ENCODE data around the gene SHMT1.
"Not testable (repeated sequence)": the region's sequence is repeated elsewhere in the genome, so short reads cannot be mapped to it uniquely, and the experiment has no call there.

The SHMT1 gene

DNA sequence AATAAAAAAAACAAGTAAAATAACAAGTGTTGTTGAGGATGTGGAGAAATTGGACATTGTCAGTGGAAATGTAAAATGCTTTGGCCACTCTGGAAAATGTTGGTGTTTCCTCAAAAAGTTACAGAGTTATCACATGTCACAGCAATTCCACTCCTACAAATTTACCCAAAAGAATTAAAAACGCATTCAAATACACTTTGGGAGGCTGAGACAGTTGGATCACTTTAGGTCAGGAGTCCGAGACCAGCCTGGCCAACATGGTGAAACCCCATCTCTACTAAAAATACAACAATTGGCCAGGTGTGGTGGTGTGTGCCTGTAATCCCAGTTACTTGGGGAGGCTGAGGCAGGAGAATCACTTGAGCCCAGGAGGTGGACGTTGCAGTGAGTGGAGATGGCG lies 54.1 kb downstream of the SHMT1 start:
- peaks cover 48% of the 10 kb centered on the region for H3K36me3 ChIP-seq (ENCODE audit: insufficient read depth, low read length)
- H3K4me2 ChIP-seq (ENCODE audit: low read length): no peak overlapping the region
- peaks cover 12% of the 10 kb centered on the region for H3K4me1 ChIP-seq (ENCODE audit: control insufficient read depth, insufficient read depth, low read length)
- H3K9ac ChIP-seq (ENCODE audit: low read depth, low read length): no peak overlapping the region
- no peaks in the 10 kb centered on the region for H3K27me3 ChIP-seq (ENCODE audit: control insufficient read depth, insufficient read depth, low read length)
- no peaks in the 10 kb centered on the region for H3K9me3 ChIP-seq (replicated peaks; ENCODE audit: low read length)
- no peak overlapping the region for H3K4me3 ChIP-seq (ENCODE audit: low read length)

GRCh38 chr17:18303206-18303605 lies 60.1 kb downstream of the SHMT1 start:
- peaks cover 61% of the 10 kb centered on the region for H3K36me3 ChIP-seq (ENCODE audit: insufficient read depth, low read length)
- H3K27me3 ChIP-seq (ENCODE audit: control insufficient read depth, insufficient read depth, low read length); H3K9ac ChIP-seq (ENCODE audit: low read depth, low read length); H3K4me1 ChIP-seq (ENCODE audit: control insufficient read depth, insufficient read depth, low read length); H3K4me3 ChIP-seq (ENCODE audit: low read length); H3K9me3 ChIP-seq (replicated peaks; ENCODE audit: low read length); H3K4me2 ChIP-seq (ENCODE audit: low read length): not testable (repeated sequence)

DNA sequence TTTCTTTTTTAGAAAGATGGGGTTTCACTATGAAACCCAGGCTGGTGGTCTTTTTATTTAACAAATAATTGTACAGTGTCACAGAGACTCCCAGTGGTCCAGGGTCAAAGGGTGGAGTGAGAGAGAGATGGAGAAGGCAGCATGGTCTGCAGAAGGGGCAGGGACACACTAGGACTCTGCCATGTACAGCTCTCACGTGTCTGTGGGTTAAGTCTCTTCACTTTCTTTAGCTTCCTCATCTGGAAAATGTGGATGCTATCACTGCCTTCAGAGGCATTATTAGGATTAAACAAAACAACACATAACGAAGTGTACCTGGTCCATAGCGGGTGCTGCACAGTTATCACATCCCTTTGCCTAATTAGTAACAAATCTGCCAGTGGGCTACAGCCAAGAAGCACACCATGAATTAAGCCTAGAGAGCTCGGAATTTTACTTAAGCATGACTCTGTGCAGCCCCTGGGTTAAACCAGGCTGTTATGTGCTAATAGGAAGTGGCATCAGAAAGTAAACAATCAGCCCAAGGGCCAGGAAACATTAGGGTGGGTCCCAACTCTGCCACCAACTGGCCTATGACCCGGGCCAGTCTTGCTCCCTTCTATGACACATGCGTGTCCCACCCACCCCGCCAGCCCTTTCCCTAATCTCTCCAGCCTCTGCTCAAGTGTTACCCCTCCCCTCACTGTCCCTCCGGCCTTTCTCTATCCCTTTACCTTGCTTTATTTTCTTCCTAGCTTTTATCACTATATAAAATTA lies 62.4 kb downstream of the SHMT1 start:
- Histone ChIP-seq H3K4me3 (ENCODE audit: low read length) (no peak overlapping the region), H3K9me3 (replicated peaks; ENCODE audit: low read length) (no peaks in the 10 kb centered on the region), H3K36me3 (ENCODE audit: insufficient read depth, low read length) (peaks cover 47% of the 10 kb centered on the region), H3K4me1 (ENCODE audit: control insufficient read depth, insufficient read depth, low read length) (no peaks in the 10 kb centered on the region), H3K9ac (ENCODE audit: low read depth, low read length) (no peak overlapping the region), H3K4me2 (ENCODE audit: low read length) (no peak overlapping the region), H3K27me3 (ENCODE audit: control insufficient read depth, insufficient read depth, low read length) (no peaks in the 10 kb centered on the region)

DNA sequence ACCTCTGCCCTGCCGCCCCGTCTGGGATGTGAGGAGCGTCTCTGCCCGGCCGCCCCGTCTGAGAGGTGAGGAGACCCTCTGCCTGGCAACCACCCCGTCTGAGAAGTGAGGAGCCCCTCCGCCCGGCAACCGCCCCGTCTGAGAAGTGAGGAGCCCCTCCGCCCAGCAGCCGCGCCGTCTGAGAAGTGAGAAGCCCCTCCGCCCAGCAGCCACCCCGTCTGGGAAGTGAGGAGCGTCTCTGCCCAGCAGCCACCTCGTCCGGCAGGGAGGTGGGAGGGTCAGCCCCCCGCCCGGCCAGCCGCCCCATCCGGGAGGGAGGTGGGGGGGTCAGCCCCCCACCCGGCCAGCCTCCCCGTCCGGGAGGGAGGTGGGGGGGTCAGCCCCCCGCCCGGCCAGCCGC lies 65.3 kb downstream of the SHMT1 start:
- H3K4me2 ChIP-seq (ENCODE audit: low read length); H3K4me3 ChIP-seq (ENCODE audit: low read length); H3K27me3 ChIP-seq (ENCODE audit: control insufficient read depth, insufficient read depth, low read length); H3K9ac ChIP-seq (ENCODE audit: low read depth, low read length); H3K4me1 ChIP-seq (ENCODE audit: control insufficient read depth, insufficient read depth, low read length); H3K9me3 ChIP-seq (replicated peaks; ENCODE audit: low read length): not testable (repeated sequence)
- H3K36me3 ChIP-seq (ENCODE audit: insufficient read depth, low read length): peaks cover 36% of the 10 kb centered on the region

- Histone ChIP-seq H3K4me1 (ENCODE audit: control insufficient read depth, insufficient read depth, low read length) (no peaks in the 10 kb centered on the region), H3K4me3 (ENCODE audit: low read length) (no peak overlapping the region), H3K9ac (ENCODE audit: low read depth, low read length) (no peak overlapping the region), H3K9me3 (replicated peaks; ENCODE audit: low read length) (no peaks in the 10 kb centered on the region), H3K4me2 (ENCODE audit: low read length) (no peak overlapping the region), H3K27me3 (ENCODE audit: control insufficient read depth, insufficient read depth, low read length) (no peaks in the 10 kb centered on the region), H3K36me3 (ENCODE audit: insufficient read depth, low read length) (peaks cover 48% of the 10 kb centered on the region)
These were observed 71.4 kb downstream of the SHMT1 start for GRCh38 chr17:18291718-18292540.

DNA sequence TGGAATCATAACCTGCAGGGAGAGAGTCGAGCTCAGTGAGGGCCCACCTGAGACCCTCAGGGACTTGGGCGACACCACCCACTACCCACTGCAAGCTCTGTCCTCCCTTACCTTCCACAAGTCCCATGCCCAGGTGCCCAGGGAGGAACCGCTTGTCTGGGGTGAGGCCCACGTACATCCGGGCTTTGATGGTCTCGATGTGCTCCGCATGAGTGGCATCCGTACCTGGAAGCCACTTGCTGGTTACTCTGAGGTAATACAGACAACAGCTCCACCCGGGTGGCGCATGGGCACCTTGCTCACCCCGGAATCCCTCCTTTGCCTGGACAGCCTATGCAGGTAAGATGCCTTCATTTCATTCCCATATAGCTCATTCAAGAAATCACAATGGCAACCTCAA lies 78.1 kb downstream of the SHMT1 start:
- Histone ChIP-seq H3K9me3 (replicated peaks; ENCODE audit: low read length) (no peaks in the 10 kb centered on the region), H3K36me3 (ENCODE audit: insufficient read depth, low read length) (peaks cover 65% of the 10 kb centered on the region), H3K4me3 (ENCODE audit: low read length) (no peak overlapping the region)

GRCh38 chr17:18281788-18282187 lies 81.6 kb downstream of the SHMT1 start:
- Histone ChIP-seq H3K4me3 (ENCODE audit: low read length) (no peak overlapping the region), H3K4me2 (ENCODE audit: low read length) (no peak overlapping the region), H3K27me3 (ENCODE audit: control insufficient read depth, insufficient read depth, low read length) (no peaks in the 10 kb centered on the region), H3K4me1 (ENCODE audit: control insufficient read depth, insufficient read depth, low read length) (no peaks in the 10 kb centered on the region), H3K36me3 (ENCODE audit: insufficient read depth, low read length) (peaks cover 72% of the 10 kb centered on the region), H3K9ac (ENCODE audit: low read depth, low read length) (no peak overlapping the region), H3K9me3 (replicated peaks; ENCODE audit: low read length) (no peaks in the 10 kb centered on the region)

More for the DNA sequence above, 78.1 kb downstream of the SHMT1 start:
- no peak overlapping the region for H3K9ac ChIP-seq (ENCODE audit: low read depth, low read length)
- no peaks in the 10 kb centered on the region for H3K4me1 ChIP-seq (ENCODE audit: control insufficient read depth, insufficient read depth, low read length)
- H3K27me3 ChIP-seq (ENCODE audit: control insufficient read depth, insufficient read depth, low read length): no peaks in the 10 kb centered on the region
- H3K4me2 ChIP-seq (ENCODE audit: low read length): no peak overlapping the region

DNA sequence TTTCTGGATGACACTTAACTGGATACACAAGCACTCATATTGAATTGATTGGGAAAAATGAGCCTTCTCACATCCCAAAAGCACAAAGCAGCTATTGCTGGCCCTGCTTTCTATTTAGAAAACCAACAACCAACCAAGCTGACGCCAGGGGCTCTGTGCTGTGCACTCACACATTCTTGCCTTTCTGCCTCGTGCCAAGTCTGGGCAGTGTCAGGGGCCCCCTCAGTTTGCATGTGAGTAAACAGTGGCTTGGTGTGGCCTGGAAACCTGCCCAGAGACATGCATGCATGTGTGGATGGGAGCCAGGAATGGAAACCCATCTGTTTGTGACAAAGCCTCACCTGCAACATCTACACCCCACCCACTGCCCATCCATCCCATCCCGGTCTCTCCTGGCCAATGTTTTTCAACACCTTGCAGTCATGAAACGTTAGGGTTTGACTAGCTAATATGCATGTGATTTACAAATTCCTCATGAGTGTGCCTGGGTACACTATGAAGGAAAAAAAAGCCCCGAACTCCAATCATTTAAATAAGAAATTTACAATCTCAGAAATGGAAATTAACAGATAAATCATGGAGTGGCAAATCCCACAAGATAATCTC lies 82.5 kb downstream of the SHMT1 start:
- Histone ChIP-seq H3K9ac (ENCODE audit: low read depth, low read length) (no peak overlapping the region), H3K4me2 (ENCODE audit: low read length) (no peak overlapping the region), H3K9me3 (replicated peaks; ENCODE audit: low read length) (no peaks in the 10 kb centered on the region), H3K36me3 (ENCODE audit: insufficient read depth, low read length) (peaks cover 78% of the 10 kb centered on the region), H3K4me3 (ENCODE audit: low read length) (no peak overlapping the region), H3K27me3 (ENCODE audit: control insufficient read depth, insufficient read depth, low read length) (no peaks in the 10 kb centered on the region), H3K4me1 (ENCODE audit: control insufficient read depth, insufficient read depth, low read length) (no peaks in the 10 kb centered on the region)

DNA sequence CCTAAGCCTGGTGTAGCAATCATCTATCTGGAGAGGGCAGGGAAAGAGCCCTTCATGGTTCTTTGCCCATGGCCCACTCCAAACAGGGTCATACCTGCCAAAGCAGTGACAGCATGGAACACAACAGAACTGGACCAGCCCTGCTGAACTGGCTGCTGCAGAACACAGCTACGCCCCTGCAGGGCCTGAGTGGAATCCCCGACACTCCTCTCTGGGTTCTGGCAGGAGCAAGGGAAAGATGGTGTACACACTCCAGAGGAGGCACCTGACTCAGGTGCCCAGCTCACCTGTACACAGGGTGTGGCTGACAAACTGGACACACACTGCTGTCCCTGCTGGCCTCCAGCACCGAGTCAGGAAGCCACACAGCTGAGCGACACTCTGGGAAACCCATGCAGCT lies 83.1 kb downstream of the SHMT1 start:
- H3K9me3 ChIP-seq (replicated peaks; ENCODE audit: low read length): no peaks in the 10 kb centered on the region
- H3K9ac ChIP-seq (ENCODE audit: low read depth, low read length): no peak overlapping the region
- H3K4me2 ChIP-seq (ENCODE audit: low read length): no peak overlapping the region
- H3K4me1 ChIP-seq (ENCODE audit: control insufficient read depth, insufficient read depth, low read length): no peaks in the 10 kb centered on the region
- no peak overlapping the region for H3K4me3 ChIP-seq (ENCODE audit: low read length)
- no peaks in the 10 kb centered on the region for H3K27me3 ChIP-seq (ENCODE audit: control insufficient read depth, insufficient read depth, low read length)
- H3K36me3 ChIP-seq (ENCODE audit: insufficient read depth, low read length): peaks cover 73% of the 10 kb centered on the region

DNA sequence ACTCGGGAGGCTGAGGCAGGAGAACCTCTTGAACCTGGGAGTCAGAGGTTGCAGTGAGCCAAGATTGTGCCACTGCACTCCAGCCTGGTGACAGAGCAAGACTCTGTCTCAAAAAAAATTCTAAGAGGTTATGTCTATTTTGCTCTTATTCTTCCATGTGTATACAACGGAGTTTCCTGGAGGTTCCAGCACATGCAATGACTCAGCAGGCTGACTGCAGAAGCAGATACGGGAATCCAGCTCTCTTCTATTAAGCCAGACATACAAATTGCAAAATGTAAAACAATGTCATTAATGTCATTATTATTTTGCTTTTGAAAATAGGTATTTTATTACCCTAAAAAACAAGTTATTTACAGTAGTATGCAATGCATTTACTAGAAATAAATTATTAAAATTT lies 84.5 kb downstream of the SHMT1 start:
- Histone ChIP-seq H3K27me3 (ENCODE audit: control insufficient read depth, insufficient read depth, low read length) (no peaks in the 10 kb centered on the region), H3K36me3 (ENCODE audit: insufficient read depth, low read length) (peaks cover 70% of the 10 kb centered on the region), H3K9me3 (replicated peaks; ENCODE audit: low read length) (no peaks in the 10 kb centered on the region), H3K4me2 (ENCODE audit: low read length) (no peak overlapping the region), H3K4me3 (ENCODE audit: low read length) (no peak overlapping the region), H3K4me1 (ENCODE audit: control insufficient read depth, insufficient read depth, low read length) (no peaks in the 10 kb centered on the region), H3K9ac (ENCODE audit: low read depth, low read length) (no peak overlapping the region)
